ENCODE data around the gene DDA1. TPM values are rescaled to one million over a fixed set of nuclear protein-coding genes. Genes with fewer than 3 reads are reported as not detected.
A peak's percentile ranks its signal among the peaks of the same experiment; 100 is the strongest.

Gene DDA1
- total RNA-seq, 2 donors from 2014 or later, result 8.9 to 13.5 TPM

- Histone ChIP-seq H3K9me3 (no peaks in the 10 kb centered on the region), H3K27ac (peak overlapping the region; percentile 84 to 90), H3K4me3 (peak overlapping the region; percentile 84), H3K4me1 (ENCODE audit: control insufficient read depth in 1 of 2, low read depth in 2 of 2) (peaks cover 25 to 54% of the 10 kb centered on the region in 2 donors), H3K36me3 (peaks cover 4% of the 10 kb centered on the region), H3K27me3 (replicated peaks; ENCODE audit: insufficient read depth) (no peaks in the 10 kb centered on the region)
- ATAC-seq (ENCODE audit: insufficient number of reproducible peaks, low FRiP score, low read depth), result no peak
- TF ChIP-seq CTCF (IDR thresholded peaks at IDR 0.05), result no peak
- DNase-seq (ENCODE audit: low spot score), result no peak
Measured at GRCh38 chr19:17304386-17305215, 4.8 kb upstream of the DDA1 start.

DNA sequence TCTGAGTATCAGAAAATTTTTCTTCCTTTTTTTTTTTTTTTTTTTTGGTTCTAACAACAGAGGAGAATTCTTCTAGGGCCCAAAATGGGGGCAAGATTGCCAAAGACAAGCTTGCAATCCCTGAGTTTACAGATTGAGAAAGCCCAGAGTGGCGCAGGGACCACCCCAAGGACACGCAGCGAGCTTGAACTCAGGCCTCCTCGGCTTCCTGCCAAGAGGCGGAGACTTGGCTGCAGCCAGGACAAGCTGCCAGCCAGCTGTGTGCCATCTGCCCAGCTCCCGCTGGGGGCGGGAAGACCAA lies 4.2 kb upstream of the DDA1 start:
- no peaks in the 10 kb centered on the region for H3K27me3 ChIP-seq (replicated peaks; ENCODE audit: insufficient read depth)
- DNase-seq (ENCODE audit: low spot score) (no peak), ATAC-seq (ENCODE audit: insufficient number of reproducible peaks, low FRiP score, low read depth) (no peak)
- H3K4me1 ChIP-seq (ENCODE audit: control insufficient read depth in 1 of 2, low read depth in 2 of 2), result peaks cover 26 to 58% of the 10 kb centered on the region in 2 donors
- H3K27ac ChIP-seq, result peak overlapping the region; percentile 84 to 90
- TF ChIP-seq CTCF (IDR thresholded peaks at IDR 0.05), result no peak
- peaks cover 3% of the 10 kb centered on the region for H3K36me3 ChIP-seq
- no peaks in the 10 kb centered on the region for H3K9me3 ChIP-seq
- peak overlapping the region; percentile 84 for H3K4me3 ChIP-seq

DNA sequence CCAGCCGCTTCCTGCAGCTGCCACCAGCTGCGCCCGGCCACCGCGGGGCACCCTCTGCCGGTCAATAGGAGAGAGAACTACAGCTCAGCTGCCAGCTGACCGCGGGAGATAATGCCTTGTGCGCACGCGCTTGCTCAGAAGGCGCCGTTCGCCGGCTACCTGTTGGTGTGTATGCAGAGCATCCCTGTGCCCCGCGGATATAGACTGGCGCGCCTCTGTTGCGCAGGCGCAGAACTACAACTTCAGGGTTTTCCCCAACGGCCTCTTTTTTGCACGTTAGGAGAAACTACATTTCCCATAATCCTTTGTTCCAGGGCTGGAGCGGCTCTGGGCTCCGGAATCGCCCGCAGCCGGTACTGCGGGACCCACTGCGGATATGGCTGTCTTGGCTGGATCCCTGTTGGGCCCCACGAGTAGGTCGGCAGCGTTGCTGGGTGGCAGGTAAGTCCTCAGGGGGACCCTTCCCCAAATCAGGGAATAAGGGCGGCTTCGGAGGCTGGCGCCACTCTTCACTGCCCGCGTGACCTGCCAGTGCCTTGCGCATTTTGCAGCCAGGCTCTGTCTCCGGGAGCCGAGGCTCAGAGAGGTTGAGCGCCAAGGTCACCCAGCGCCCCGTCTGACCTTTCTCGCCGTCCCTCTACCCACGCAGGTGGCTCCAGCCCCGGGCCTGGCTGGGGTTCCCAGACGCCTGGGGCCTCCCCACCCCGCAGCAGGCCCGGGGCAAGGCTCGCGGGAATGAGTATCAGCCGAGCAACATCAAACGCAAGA lies 3.7 kb upstream of the DDA1 start, which contains the start of gene MRPL34:
TSS of gene MRPL34 (plus strand) at position 356 of the 768 bp plus-strand sequence. CDS start at position 377, 21 bp downstream.
- Histone ChIP-seq H3K9me3 (no peaks in the 10 kb centered on the region), H3K27me3 (replicated peaks; ENCODE audit: insufficient read depth) (no peaks in the 10 kb centered on the region), H3K27ac (peak within 1 kb of the TSS; percentile 84 to 90), H3K4me1 (ENCODE audit: control insufficient read depth in 1 of 2, low read depth in 2 of 2) (peaks cover 32 to 63% of the 10 kb centered on the region in 2 donors), H3K4me3 (peak within 1 kb of the TSS; percentile 84), H3K36me3 (no peaks in the 10 kb centered on the region)
- DNase-seq (ENCODE audit: low spot score) (peak; percentile 64), ATAC-seq (ENCODE audit: insufficient number of reproducible peaks, low FRiP score, low read depth) (peak; percentile 34)
- TF ChIP-seq CTCF (IDR thresholded peaks at IDR 0.05), result peak; percentile 78

GRCh38 chr19:17306285-17306714 lies 3.1 kb upstream of the DDA1 start:
- ATAC-seq (ENCODE audit: insufficient number of reproducible peaks, low FRiP score, low read depth), result no peak
- H3K4me3 ChIP-seq, result peak overlapping the region; percentile 84
- no peaks in the 10 kb centered on the region for H3K9me3 ChIP-seq
- H3K36me3 ChIP-seq, result no peaks in the 10 kb centered on the region
- peaks cover 35 to 69% of the 10 kb centered on the region in 2 donors for H3K4me1 ChIP-seq (ENCODE audit: control insufficient read depth in 1 of 2, low read depth in 2 of 2)
- DNase-seq (ENCODE audit: low spot score), result no peak
- no peaks in the 10 kb centered on the region for H3K27me3 ChIP-seq (replicated peaks; ENCODE audit: insufficient read depth)
- TF ChIP-seq CTCF (IDR thresholded peaks at IDR 0.05), result no peak
- peak overlapping the region; percentile 84 to 90 for H3K27ac ChIP-seq

- ATAC-seq (ENCODE audit: insufficient number of reproducible peaks, low FRiP score, low read depth), result no peak
- DNase-seq (ENCODE audit: low spot score), result no peak
- H3K36me3 ChIP-seq, result no peaks in the 10 kb centered on the region
- no peak overlapping the region for H3K4me3 ChIP-seq
- H3K9me3 ChIP-seq, result no peaks in the 10 kb centered on the region
- no peak overlapping the region for H3K27ac ChIP-seq
- no peak for TF ChIP-seq CTCF (IDR thresholded peaks at IDR 0.05)
- no peaks in the 10 kb centered on the region for H3K27me3 ChIP-seq (replicated peaks; ENCODE audit: insufficient read depth)
- peaks cover 37 to 66% of the 10 kb centered on the region in 2 donors for H3K4me1 ChIP-seq (ENCODE audit: control insufficient read depth in 1 of 2, low read depth in 2 of 2)
Measured at GRCh38 chr19:17307876-17308377, 1.4 kb upstream of the DDA1 start.
